ENCODE data around the gene C1orf146.
"Not testable (repeated sequence)": the region's sequence is repeated elsewhere in the genome, so short reads cannot be mapped to it uniquely, and the experiment has no call there.

C1orf146 gene

DNA sequence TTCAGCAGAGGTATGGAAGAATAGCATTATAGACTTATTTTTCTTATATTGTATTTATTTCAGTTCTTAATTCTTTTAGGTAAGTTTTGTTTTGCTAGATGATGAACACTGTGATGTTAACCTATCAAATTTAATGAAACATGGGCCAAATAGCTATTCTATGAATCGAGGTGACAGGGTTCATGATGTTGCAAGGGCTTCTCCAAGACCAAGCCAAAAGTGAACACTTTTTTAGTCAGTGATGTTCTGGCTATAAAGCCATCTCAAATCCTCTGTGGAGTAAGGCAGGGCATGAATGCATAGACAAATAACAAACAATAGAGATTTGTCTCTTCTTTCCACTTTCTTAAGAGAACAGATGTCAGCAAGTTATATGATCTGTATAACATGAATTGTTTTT lies 26.7 kb downstream of the C1orf146 start:
- CTCF ChIA-PET: interaction anchor here (0.6 kb wide), 1 partner anchor 739 kb away, joined by 3 read pairs; no protein-coding TSS in a partner anchor
- no peak for DNase-seq (ENCODE audit: low read depth, low spot score)
- no peak for TF ChIP-seq CTCF (IDR thresholded peaks at IDR 0.05; ENCODE audit: insufficient read depth, low read length, missing control alignments)
- no peak overlapping the region for H3K4me3 ChIP-seq (ENCODE audit: low read depth, low read length)
- POLR2A ChIA-PET: no interaction called here

DNA sequence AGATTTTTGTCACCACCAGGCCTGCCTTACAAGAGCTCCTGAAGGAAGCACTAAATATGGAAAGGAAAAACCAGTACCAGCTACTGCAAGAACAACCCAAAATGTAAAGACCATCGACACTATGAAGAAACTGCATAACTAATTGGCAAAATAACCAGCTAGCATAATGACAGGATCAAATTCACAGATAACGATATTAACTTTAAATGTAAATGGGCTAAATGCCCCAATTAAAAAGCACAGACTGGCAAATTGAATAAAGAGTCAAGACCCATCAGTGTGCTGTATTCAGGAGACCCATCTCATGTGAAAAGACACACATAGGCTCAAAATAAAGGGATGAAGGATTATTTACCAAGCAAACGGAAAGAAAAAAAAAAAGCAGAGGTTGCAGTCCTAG lies 37.0 kb downstream of the C1orf146 start:
- POLR2A ChIA-PET; H3K4me3 ChIP-seq (ENCODE audit: low read depth, low read length); DNase-seq (ENCODE audit: low read depth, low spot score); CTCF ChIA-PET: not testable (repeated sequence)

GRCh38 chr1:92259350-92259749 lies 41.6 kb downstream of the C1orf146 start:
- DNase-seq (ENCODE audit: low read depth, low spot score): no peak
- TF ChIP-seq CTCF (IDR thresholded peaks at IDR 0.05; ENCODE audit: insufficient read depth, low read length, missing control alignments): no peak
- no peak overlapping the region for H3K4me3 ChIP-seq (ENCODE audit: low read depth, low read length)
- ChIA-PET CTCF (no interaction called here), POLR2A (no interaction called here)

DNA sequence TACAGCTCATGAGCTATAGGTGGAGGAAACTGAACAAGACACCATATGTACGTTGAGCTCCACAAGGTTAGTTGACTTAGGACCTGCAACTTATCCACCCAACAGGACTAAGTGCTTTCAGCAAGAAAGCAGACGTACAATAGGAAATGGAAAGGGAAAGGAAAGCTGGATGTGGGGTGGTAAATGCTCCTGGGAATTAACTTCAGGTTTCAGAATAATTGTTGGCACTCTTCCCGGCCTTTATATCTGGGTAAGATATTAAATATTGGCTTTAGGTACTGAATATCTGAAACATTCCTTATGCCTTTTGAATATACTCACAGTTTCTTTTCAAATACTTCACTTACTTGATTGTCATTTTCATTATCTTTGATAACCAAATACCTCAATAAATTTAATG lies 44.8 kb downstream of the C1orf146 start:
- no peak for TF ChIP-seq CTCF (IDR thresholded peaks at IDR 0.05; ENCODE audit: insufficient read depth, low read length, missing control alignments)
- DNase-seq (ENCODE audit: low read depth, low spot score): no peak
- CTCF ChIA-PET: interaction anchor here (1.9 kb wide), 1 partner anchor 37 kb away, joined by 6 read pairs; the partner anchor contains the start of genes GLMN and RPAP2
- POLR2A ChIA-PET: no interaction called here
- H3K4me3 ChIP-seq (ENCODE audit: low read depth, low read length): no peak overlapping the region

GRCh38 chr1:92273039-92273438 lies 55.3 kb downstream of the C1orf146 start:
- H3K4me3 ChIP-seq (ENCODE audit: low read depth, low read length): no peak overlapping the region
- TF ChIP-seq CTCF (IDR thresholded peaks at IDR 0.05; ENCODE audit: insufficient read depth, low read length, missing control alignments): no peak
- DNase-seq (ENCODE audit: low read depth, low spot score): no peak
- POLR2A ChIA-PET: interaction anchor here (0.7 kb wide), 1 partner anchor 344 kb away, joined by 4 read pairs; no protein-coding TSS in a partner anchor
- CTCF ChIA-PET: interaction anchor here (1.0 to 1.2 kb wide), 3 partner anchors 18 to 276 kb away, joined by 3 to 4 read pairs (median 3); no protein-coding TSS in a partner anchor

- TF ChIP-seq CTCF (IDR thresholded peaks at IDR 0.05; ENCODE audit: insufficient read depth, low read length, missing control alignments): no peak
- no peak overlapping the region for H3K4me3 ChIP-seq (ENCODE audit: low read depth, low read length)
- ChIA-PET CTCF (interaction anchor here (1.2 kb wide), 1 partner anchor 16 kb away, joined by 4 read pairs; no protein-coding TSS in a partner anchor), POLR2A (no interaction called here)
- no peak for DNase-seq (ENCODE audit: low read depth, low spot score)
Measured at GRCh38 chr1:92274939-92275338, 57.2 kb downstream of the C1orf146 start.

DNA sequence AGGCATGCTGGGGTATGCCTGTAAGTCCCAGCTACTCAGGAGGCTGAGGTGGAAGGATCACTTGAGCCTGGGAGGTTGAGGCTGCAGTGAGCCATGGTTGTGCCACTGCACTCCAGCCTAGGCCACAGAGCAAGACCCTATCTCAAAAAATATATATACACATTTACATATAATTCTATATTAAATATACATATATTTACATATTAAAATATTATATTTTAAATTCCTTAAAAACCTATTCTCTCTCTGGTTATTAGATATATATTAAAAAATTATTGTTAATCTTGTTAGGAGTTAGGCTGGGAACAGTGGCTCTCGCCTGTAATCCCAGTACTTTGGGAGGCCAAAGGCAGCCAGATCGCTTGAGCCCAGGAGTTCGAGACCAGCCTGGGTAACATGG lies 58.4 kb downstream of the C1orf146 start:
- TF ChIP-seq CTCF (IDR thresholded peaks at IDR 0.05; ENCODE audit: insufficient read depth, low read length, missing control alignments): no peak
- ChIA-PET POLR2A (no interaction called here), CTCF (interaction anchor here (1.2 to 1.3 kb wide), 2 partner anchors 15 to 279 kb away, joined by 3 to 4 read pairs; no protein-coding TSS in a partner anchor)
- DNase-seq (ENCODE audit: low read depth, low spot score): no peak
- H3K4me3 ChIP-seq (ENCODE audit: low read depth, low read length): no peak overlapping the region

All from AG04449 (cell line).